Neuronal stem cell (in vitro differentiated cells): Measurements from ENCODE around the gene AKAP10.
"Not testable (repeated sequence)": the region's sequence is repeated elsewhere in the genome, so short reads cannot be mapped to it uniquely, and the experiment has no call there.

Experiments
- DNase-seq: peaks from one replicate; pipeline ENCODE4 v3.0.0-alpha.2; 2013; ENCODE audit warnings: low spot score
- H2AFZ ChIP-seq: one replicate; pipeline ENCODE4 v1.6.1; 2013; ENCODE audit warnings: mild to moderate bottlenecking, low read length, inconsistent platforms
- H2AK5ac ChIP-seq: 2 replicates; pipeline ENCODE4 v1.6.1; 2013; ENCODE audit warnings: low read depth, mild to moderate bottlenecking, inconsistent platforms, low read length, moderate library complexity, mixed read lengths
- H2BK120ac ChIP-seq: 2 replicates; pipeline ENCODE4 v1.6.1; 2013; ENCODE audit warnings: low read depth, mild to moderate bottlenecking, inconsistent platforms, low read length, moderate library complexity, mixed read lengths
- H2BK12ac ChIP-seq: one replicate; pipeline ENCODE4 v1.6.1; 2013; ENCODE audit warnings: low read length, inconsistent platforms
- H2BK15ac ChIP-seq: 2 replicates; pipeline ENCODE4 v1.6.1; 2013; ENCODE audit warnings: mild to moderate bottlenecking, low read length, inconsistent platforms, mixed read lengths
- H2BK5ac ChIP-seq: one replicate; pipeline ENCODE4 v1.6.1; 2013; ENCODE audit warnings: inconsistent platforms, mild to moderate bottlenecking, low read length, moderate library complexity
- H3K14ac ChIP-seq: one replicate; pipeline ENCODE4 v1.6.1; 2013; ENCODE audit warnings: low read length, inconsistent platforms
- H3K18ac ChIP-seq: 2 replicates; pipeline ENCODE4 v1.6.1; 2013; ENCODE audit warnings: low read length, inconsistent platforms
- H3K23ac ChIP-seq: 2 replicates; pipeline ENCODE4 v1.6.1; 2013; ENCODE audit warnings: low read depth, mild to moderate bottlenecking, mixed read lengths, low read length, inconsistent platforms; ENCODE audit not compliant: poor library complexity
- H3K27ac ChIP-seq: replicated peaks from 3 replicates; pipeline ENCODE4 v1.5.1; 2013; ENCODE audit warnings: low read length, inconsistent platforms
- H3K27me3 ChIP-seq, 3 experiments: 2 replicates each; pipeline ENCODE4 v1.6.1; 2013; ENCODE audit warnings: low read length in 3 of 3, mild to moderate bottlenecking in 2 of 3, inconsistent platforms in 1 of 3, low read depth in 1 of 3, mixed read lengths in 1 of 3, moderate library complexity in 1 of 3; ENCODE audit not compliant: control insufficient read depth in 3 of 3, insufficient read depth in 3 of 3
- H3K36me3 ChIP-seq, 2 donors: replicated peaks in 1 of 2; 2 replicates each; pipeline ENCODE4 v1.6.1; 2013; ENCODE audit warnings: low read length in 2 of 2; ENCODE audit not compliant: control insufficient read depth in 2 of 2, insufficient read depth in 2 of 2
- H3K4ac ChIP-seq: 2 replicates; pipeline ENCODE4 v1.6.1; 2013; ENCODE audit warnings: inconsistent platforms, mild to moderate bottlenecking, low read length, moderate library complexity
- H3K4me1 ChIP-seq, 2 donors: 1 replicate in 1 of 2; 2 replicates in 1 of 2; pipeline ENCODE4 v1.6.1; 2013; ENCODE audit warnings: low read length in 2 of 2, low read depth in 1 of 2; ENCODE audit not compliant: control insufficient read depth in 2 of 2, insufficient read depth in 1 of 2
- H3K4me2 ChIP-seq: one replicate; pipeline ENCODE4 v1.6.1; 2013; ENCODE audit warnings: mild to moderate bottlenecking, low read length, inconsistent platforms; ENCODE audit not compliant: insufficient read depth, poor library complexity, severe bottlenecking
- H3K4me3 ChIP-seq, 2 donors: 2 replicates each; pipeline ENCODE4 v1.5.1; 2013; ENCODE audit warnings: low read length in 2 of 2, mild to moderate bottlenecking in 2 of 2, inconsistent platforms in 1 of 2, moderate library complexity in 1 of 2
- H3K79me1 ChIP-seq: one replicate; pipeline ENCODE4 v1.6.1; 2013; ENCODE audit warnings: low read depth, mild to moderate bottlenecking, inconsistent platforms, low read length, moderate library complexity
- H3K9ac ChIP-seq: one replicate; pipeline ENCODE4 v1.6.1; 2013; ENCODE audit warnings: mild to moderate bottlenecking, low read depth, low read length, inconsistent platforms; ENCODE audit not compliant: poor library complexity
- H3K9me3 ChIP-seq, 2 donors: replicated peaks in 1 of 2; 2 replicates each; pipeline versions ENCODE3 to v1.6.1; 2013; ENCODE audit warnings: low read length in 2 of 2, mild to moderate bottlenecking in 2 of 2, inconsistent platforms in 1 of 2, low read depth in 1 of 2, mixed read lengths in 1 of 2, moderate library complexity in 1 of 2; ENCODE audit not compliant: control insufficient read depth in 2 of 2, insufficient read depth in 1 of 2
- H4K8ac ChIP-seq: one replicate; pipeline ENCODE4 v1.6.1; 2013; ENCODE audit warnings: low read depth, mild to moderate bottlenecking, inconsistent platforms, low read length, moderate library complexity
- H4K91ac ChIP-seq: one replicate; pipeline ENCODE4 v1.6.1; 2013; ENCODE audit warnings: low read length, low read depth, mild to moderate bottlenecking, inconsistent platforms; ENCODE audit not compliant: poor library complexity
- WGBS, 2 donors: extraction: QIAGEN DNeasy Blood & Tissue Kit; methylation state at CpG; one replicate each; pipeline ENCODE4 v1.1.7; 2013; ENCODE audit warnings: missing lambda C conversion rate in 2 of 2, mixed read lengths in 1 of 2; ENCODE audit not compliant: insufficient read length in 2 of 2, insufficient replicate concordance in 1 of 2; ENCODE audit errors: extremely low coverage in 2 of 2; 5-methylcytosine and 5-hydroxymethylcytosine counted together

Gene AKAP10

DNA sequence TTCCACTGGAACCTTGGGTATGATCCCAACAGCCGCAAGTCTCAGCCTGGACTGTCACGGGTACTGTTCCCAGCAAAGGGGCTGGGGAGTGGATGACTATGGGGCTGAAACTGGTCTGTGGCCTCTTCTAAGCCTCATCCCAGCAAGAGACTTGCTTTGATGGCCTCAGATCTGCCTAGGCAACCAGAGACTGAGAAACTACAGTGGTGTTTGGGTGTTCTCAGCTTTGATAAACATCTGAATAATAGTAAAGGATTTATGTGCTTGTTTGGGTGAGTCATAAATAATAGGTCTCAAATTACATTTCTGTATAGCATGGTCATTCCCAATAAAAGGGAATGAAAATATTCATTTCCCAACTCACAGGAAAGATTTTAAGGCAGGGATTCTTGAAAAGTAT is 79.7 kb downstream of the AKAP10 start:
- no peak overlapping the region for H3K18ac ChIP-seq
- no peak overlapping the region for H4K91ac ChIP-seq
- no peak overlapping the region for H3K23ac ChIP-seq
- no peaks in the 10 kb centered on the region for H3K27me3 ChIP-seq
- no peak overlapping the region for H3K9ac ChIP-seq
- H2AFZ ChIP-seq = no peak overlapping the region
- no peak overlapping the region for H2BK12ac ChIP-seq
- no peak overlapping the region for H3K4me3 ChIP-seq
- DNase-seq = no peak
- H3K9me3 ChIP-seq = no peaks in the 10 kb centered on the region
- no peak overlapping the region for H2BK120ac ChIP-seq
- WGBS, 2 donors = no CpG with 5 or more reads among the region's 2 CpGs
- peaks cover 6 to 30% of the 10 kb centered on the region in 2 donors for H3K36me3 ChIP-seq
- H2BK5ac ChIP-seq = no peak overlapping the region
- no peak overlapping the region for H3K14ac ChIP-seq
- no peak overlapping the region for H2BK15ac ChIP-seq
- H3K4ac ChIP-seq = no peak overlapping the region
- H3K27ac ChIP-seq = no peak overlapping the region
- peaks cover 2% of the 10 kb centered on the region for H3K79me1 ChIP-seq
- no peak overlapping the region for H2AK5ac ChIP-seq
- H4K8ac ChIP-seq = no peak overlapping the region
- peaks cover 0 to 4% of the 10 kb centered on the region in 2 donors for H3K4me1 ChIP-seq
- no peak overlapping the region for H3K4me2 ChIP-seq

GRCh38 chr17:19897090-19897837 is 80.4 kb downstream of the AKAP10 start:
- Histone ChIP-seq H2AFZ (no peak overlapping the region), H3K14ac (no peak overlapping the region), H3K9me3 (no peaks in the 10 kb centered on the region), H3K23ac (no peak overlapping the region), H4K8ac (no peak overlapping the region), H2BK120ac (no peak overlapping the region), H2AK5ac (no peak overlapping the region), H3K79me1 (peaks cover 2% of the 10 kb centered on the region), H3K36me3 (peaks cover 6 to 24% of the 10 kb centered on the region in 2 donors), H3K4me3 (no peak overlapping the region), H3K4ac (no peak overlapping the region), H3K18ac (peak overlapping the region; percentile 70), H3K27ac (no peak overlapping the region), H3K9ac (no peak overlapping the region), H2BK15ac (no peak overlapping the region), H2BK5ac (no peak overlapping the region), H2BK12ac (no peak overlapping the region), H3K4me1 (peaks cover 0 to 5% of the 10 kb centered on the region in 2 donors), H3K4me2 (no peak overlapping the region), H3K27me3 (no peaks in the 10 kb centered on the region), H4K91ac (no peak overlapping the region)
- no peak for DNase-seq
- WGBS, 2 donors = no CpG with 5 or more reads among the region's 8 CpGs

DNA sequence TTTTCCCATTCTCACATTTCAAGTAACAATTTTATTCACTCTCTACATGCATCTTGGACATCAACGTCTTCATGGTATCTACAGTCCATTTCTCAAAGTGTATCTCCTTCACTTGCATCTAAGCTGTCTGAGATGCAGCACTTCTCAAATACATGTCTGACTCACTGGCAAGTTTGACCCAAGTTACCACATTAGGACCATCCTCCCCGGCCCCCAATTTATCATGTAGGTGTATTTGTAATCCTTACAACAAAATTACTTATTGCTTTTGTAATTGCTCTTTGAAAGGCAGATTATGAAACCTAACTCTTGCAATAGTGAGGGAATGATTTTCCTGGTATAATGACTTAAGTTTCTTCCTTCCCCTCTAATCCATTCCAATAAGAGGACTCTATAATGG is 80.9 kb downstream of the AKAP10 start:
- no peaks in the 10 kb centered on the region for H3K27me3 ChIP-seq
- H2BK120ac ChIP-seq = no peak overlapping the region
- no peaks in the 10 kb centered on the region for H3K9me3 ChIP-seq
- H3K4me3 ChIP-seq = no peak overlapping the region
- DNase-seq = no peak
- no peak overlapping the region for H4K91ac ChIP-seq
- H2BK12ac ChIP-seq = no peak overlapping the region
- H3K18ac ChIP-seq = no peak overlapping the region
- no peak overlapping the region for H2BK15ac ChIP-seq
- no peak overlapping the region for H2AFZ ChIP-seq
- H4K8ac ChIP-seq = no peak overlapping the region
- H3K36me3 ChIP-seq = peaks cover 4 to 19% of the 10 kb centered on the region in 2 donors
- no CpG with 5 or more reads among the region's 2 CpGs for WGBS, 2 donors
- no peak overlapping the region for H3K4me2 ChIP-seq
- H3K14ac ChIP-seq = no peak overlapping the region
- H3K4me1 ChIP-seq = peaks cover 0 to 5% of the 10 kb centered on the region in 2 donors
- no peak overlapping the region for H3K9ac ChIP-seq
- no peak overlapping the region for H3K23ac ChIP-seq
- peaks cover 2% of the 10 kb centered on the region for H3K79me1 ChIP-seq
- H2BK5ac ChIP-seq = no peak overlapping the region
- H2AK5ac ChIP-seq = no peak overlapping the region
- H3K4ac ChIP-seq = no peak overlapping the region
- H3K27ac ChIP-seq = no peak overlapping the region

- not testable (repeated sequence) for H3K23ac ChIP-seq, H2BK5ac ChIP-seq, H3K36me3 ChIP-seq, H3K18ac ChIP-seq, H3K9ac ChIP-seq, H4K91ac ChIP-seq, H4K8ac ChIP-seq, H3K27me3 ChIP-seq, DNase-seq, H3K27ac ChIP-seq, H2BK120ac ChIP-seq, H3K4me3 ChIP-seq, H2AK5ac ChIP-seq, H2BK12ac ChIP-seq, H3K4me2 ChIP-seq, H2AFZ ChIP-seq, H2BK15ac ChIP-seq, H3K14ac ChIP-seq, H3K79me1 ChIP-seq, H3K9me3 ChIP-seq, H3K4ac ChIP-seq, H3K4me1 ChIP-seq
- no CpG with 5 or more reads among the region's 5 CpGs for WGBS, 2 donors
Measured at GRCh38 chr17:19890554-19890953, 87.1 kb downstream of the AKAP10 start.
